ENCODE measurements around the gene KAZN. TPM values are rescaled to one million over a fixed set of nuclear protein-coding genes. Genes with fewer than 3 reads are reported as not detected.

Gene KAZN
- total RNA-seq, 3 donors from 2014 or later = 0.35 to 1.7 (median 1.2) TPM

- H3K27me3 Mint-ChIP-seq (ENCODE audit: low read depth) = peaks cover 8% of the 10 kb centered on the region
- peaks cover 19% of the 10 kb centered on the region for H3K9me3 Mint-ChIP-seq
- no peak overlapping the region for H3K4me3 Mint-ChIP-seq
- ATAC-seq = no peak
- no peaks in the 10 kb centered on the region for H3K36me3 Mint-ChIP-seq (ENCODE audit: insufficient read depth)
- no peaks in the 10 kb centered on the region for H3K4me1 Mint-ChIP-seq (ENCODE audit: low read depth)
- DNase-seq = no peak
Observed at GRCh38 chr1:14841456-14841855, 243.0 kb downstream of the KAZN start.

- H3K4me1 Mint-ChIP-seq (ENCODE audit: low read depth) = no peaks in the 10 kb centered on the region
- no peak for DNase-seq
- peaks cover 19% of the 10 kb centered on the region for H3K9me3 Mint-ChIP-seq
- H3K4me3 Mint-ChIP-seq = no peak overlapping the region
- no peak for ATAC-seq
- no peaks in the 10 kb centered on the region for H3K36me3 Mint-ChIP-seq (ENCODE audit: insufficient read depth)
- H3K27me3 Mint-ChIP-seq (ENCODE audit: low read depth) = peaks cover 8% of the 10 kb centered on the region
Observed at GRCh38 chr1:14841951-14842350, 243.5 kb downstream of the KAZN start.

- no peaks in the 10 kb centered on the region for H3K4me1 Mint-ChIP-seq (ENCODE audit: low read depth)
- no peaks in the 10 kb centered on the region for H3K36me3 Mint-ChIP-seq (ENCODE audit: insufficient read depth)
- peaks cover 8% of the 10 kb centered on the region for H3K27me3 Mint-ChIP-seq (ENCODE audit: low read depth)
- ATAC-seq (no peak), DNase-seq (no peak)
- peaks cover 19% of the 10 kb centered on the region for H3K9me3 Mint-ChIP-seq
- H3K4me3 Mint-ChIP-seq = no peak overlapping the region
Observed at GRCh38 chr1:14842361-14842760, 243.9 kb downstream of the KAZN start.

DNA sequence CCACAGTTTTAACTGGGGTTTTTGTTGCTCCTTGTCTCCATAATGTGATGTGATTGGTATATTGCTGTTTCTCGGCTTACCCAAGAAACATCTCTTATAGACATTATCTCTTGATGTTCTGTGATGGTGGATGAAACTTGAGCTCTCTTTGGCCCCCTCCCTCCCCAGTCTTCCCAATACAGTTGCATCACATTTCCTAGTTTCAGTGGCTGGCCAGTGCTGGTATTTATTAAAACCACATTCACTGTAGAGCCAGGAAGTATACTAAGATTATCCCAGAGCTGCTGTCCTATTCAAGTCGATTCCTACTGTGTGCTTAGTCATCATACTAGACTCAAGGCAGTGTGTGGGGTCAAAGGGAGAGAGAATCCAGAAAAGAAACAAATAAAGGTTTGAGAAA is 244.4 kb downstream of the KAZN start:
- DNase-seq (no peak), ATAC-seq (no peak)
- no peak overlapping the region for H3K4me3 Mint-ChIP-seq
- no peaks in the 10 kb centered on the region for H3K36me3 Mint-ChIP-seq (ENCODE audit: insufficient read depth)
- H3K9me3 Mint-ChIP-seq = peaks cover 19% of the 10 kb centered on the region
- peaks cover 8% of the 10 kb centered on the region for H3K27me3 Mint-ChIP-seq (ENCODE audit: low read depth)
- no peaks in the 10 kb centered on the region for H3K4me1 Mint-ChIP-seq (ENCODE audit: low read depth)

- H3K4me3 Mint-ChIP-seq = no peak overlapping the region
- H3K9me3 Mint-ChIP-seq = peaks cover 19% of the 10 kb centered on the region
Observed at GRCh38 chr1:14843525-14843924, 245.0 kb downstream of the KAZN start.

DNA sequence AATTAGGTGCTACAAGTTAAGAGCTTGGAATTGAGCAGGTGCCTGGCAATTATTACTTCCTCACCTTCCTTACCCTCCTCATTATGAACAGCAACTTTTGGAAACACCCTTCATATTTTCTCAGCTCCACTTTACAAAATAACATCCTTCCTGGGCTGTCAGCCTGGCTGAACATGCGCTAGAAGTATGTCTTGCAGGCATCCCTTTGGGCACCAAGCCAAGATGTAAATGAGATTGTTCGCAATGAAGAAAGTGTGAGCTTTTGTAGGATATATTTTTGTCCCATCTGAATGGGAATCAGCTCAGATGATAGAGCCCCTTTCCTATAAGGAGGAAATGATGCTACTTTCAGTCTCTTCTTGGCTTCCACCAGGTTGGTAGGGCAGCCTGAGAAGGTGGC is 245.9 kb downstream of the KAZN start:
- Mint-ChIP-seq H3K4me1 (ENCODE audit: low read depth) (no peaks in the 10 kb centered on the region), H3K9me3 (peaks cover 19% of the 10 kb centered on the region), H3K27me3 (ENCODE audit: low read depth) (peaks cover 8% of the 10 kb centered on the region), H3K4me3 (no peak overlapping the region), H3K36me3 (ENCODE audit: insufficient read depth) (no peaks in the 10 kb centered on the region)
- no peak for DNase-seq
- no peak for ATAC-seq

More at GRCh38 chr1:14843525-14843924, 245.0 kb downstream of the KAZN start:
- Mint-ChIP-seq H3K36me3 (ENCODE audit: insufficient read depth) (no peaks in the 10 kb centered on the region), H3K4me1 (ENCODE audit: low read depth) (no peaks in the 10 kb centered on the region), H3K27me3 (ENCODE audit: low read depth) (peaks cover 8% of the 10 kb centered on the region)
- DNase-seq (no peak), ATAC-seq (no peak)

GRCh38 chr1:14844923-14845617 is 246.6 kb downstream of the KAZN start:
- ATAC-seq = no peak
- H3K27me3 Mint-ChIP-seq (ENCODE audit: low read depth) = peaks cover 6% of the 10 kb centered on the region
- H3K4me1 Mint-ChIP-seq (ENCODE audit: low read depth) = no peaks in the 10 kb centered on the region
- peaks cover 19% of the 10 kb centered on the region for H3K9me3 Mint-ChIP-seq
- H3K4me3 Mint-ChIP-seq = no peak overlapping the region
- DNase-seq = no peak
- no peaks in the 10 kb centered on the region for H3K36me3 Mint-ChIP-seq (ENCODE audit: insufficient read depth)

- Mint-ChIP-seq H3K27me3 (ENCODE audit: low read depth) (peaks cover 6% of the 10 kb centered on the region), H3K4me3 (no peak overlapping the region), H3K9me3 (peaks cover 15% of the 10 kb centered on the region), H3K4me1 (ENCODE audit: low read depth) (no peaks in the 10 kb centered on the region), H3K36me3 (ENCODE audit: insufficient read depth) (no peaks in the 10 kb centered on the region)
- ATAC-seq (no peak), DNase-seq (no peak)
Observed at GRCh38 chr1:14845851-14846250, 247.4 kb downstream of the KAZN start.

GRCh38 chr1:14846688-14847087 is 248.2 kb downstream of the KAZN start:
- no peak for ATAC-seq
- DNase-seq = no peak
- H3K27me3 Mint-ChIP-seq (ENCODE audit: low read depth) = peaks cover 5% of the 10 kb centered on the region
- H3K4me1 Mint-ChIP-seq (ENCODE audit: low read depth) = no peaks in the 10 kb centered on the region
- no peak overlapping the region for H3K4me3 Mint-ChIP-seq
- no peaks in the 10 kb centered on the region for H3K36me3 Mint-ChIP-seq (ENCODE audit: insufficient read depth)
- peaks cover 11% of the 10 kb centered on the region for H3K9me3 Mint-ChIP-seq

DNA sequence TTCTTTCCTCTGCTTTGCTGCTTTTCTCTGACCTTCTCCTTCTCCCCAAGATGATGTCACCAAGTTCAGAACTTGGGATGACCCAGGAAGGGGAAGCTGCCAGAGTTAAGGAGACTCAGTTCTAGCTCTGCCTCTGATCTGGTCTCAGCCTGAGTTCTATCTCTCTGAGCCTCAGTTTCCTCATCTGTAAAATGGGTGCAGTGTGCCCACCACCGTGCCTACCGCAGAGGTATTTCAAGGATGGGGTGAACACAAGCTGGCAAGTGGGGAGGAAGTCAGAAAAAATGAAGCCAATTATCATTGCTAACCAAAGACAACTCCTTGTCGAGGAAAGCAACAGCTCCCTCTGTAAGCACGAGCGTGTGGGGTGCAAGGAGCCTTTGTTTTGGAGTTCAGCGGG is 249.7 kb downstream of the KAZN start:
- no peak for ATAC-seq
- peaks cover 3% of the 10 kb centered on the region for H3K9me3 Mint-ChIP-seq
- DNase-seq = no peak
- no peak overlapping the region for H3K4me3 Mint-ChIP-seq
- no peaks in the 10 kb centered on the region for H3K4me1 Mint-ChIP-seq (ENCODE audit: low read depth)
- H3K36me3 Mint-ChIP-seq (ENCODE audit: insufficient read depth) = no peaks in the 10 kb centered on the region
- H3K27me3 Mint-ChIP-seq (ENCODE audit: low read depth) = peaks cover 4% of the 10 kb centered on the region

GRCh38 chr1:14848625-14849024 is 250.1 kb downstream of the KAZN start:
- H3K4me1 Mint-ChIP-seq (ENCODE audit: low read depth) = no peaks in the 10 kb centered on the region
- H3K27me3 Mint-ChIP-seq (ENCODE audit: low read depth) = peaks cover 4% of the 10 kb centered on the region
- ATAC-seq = no peak
- no peak overlapping the region for H3K4me3 Mint-ChIP-seq
- H3K9me3 Mint-ChIP-seq = peaks cover 3% of the 10 kb centered on the region
- no peaks in the 10 kb centered on the region for H3K36me3 Mint-ChIP-seq (ENCODE audit: insufficient read depth)
- DNase-seq = no peak

DNA sequence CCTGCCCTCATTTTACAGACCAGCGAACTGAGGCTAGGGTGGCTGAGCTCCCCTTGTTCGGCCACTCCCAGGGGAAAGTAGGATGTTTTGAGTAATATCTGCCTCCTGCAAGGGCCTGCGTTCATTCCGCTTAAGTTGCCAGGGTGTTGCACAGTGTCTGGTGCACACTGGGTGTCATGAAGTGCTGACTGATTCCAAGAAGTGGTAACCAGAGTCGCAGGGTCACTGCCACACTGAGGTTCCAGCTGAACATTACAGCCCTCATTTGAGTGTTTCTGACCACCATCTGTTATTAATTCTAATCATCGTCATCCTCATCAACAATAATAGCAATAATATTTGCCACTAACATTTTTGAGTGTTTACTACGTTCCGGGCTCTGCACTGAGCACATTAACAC is 250.6 kb downstream of the KAZN start:
- no peak for ATAC-seq
- Mint-ChIP-seq H3K4me1 (ENCODE audit: low read depth) (no peaks in the 10 kb centered on the region), H3K27me3 (ENCODE audit: low read depth) (peaks cover 4% of the 10 kb centered on the region), H3K4me3 (no peak overlapping the region), H3K9me3 (peaks cover 3% of the 10 kb centered on the region), H3K36me3 (ENCODE audit: insufficient read depth) (no peaks in the 10 kb centered on the region)
- DNase-seq = no peak

GRCh38 chr1:14850563-14850962 is 252.1 kb downstream of the KAZN start:
- no peak for DNase-seq
- peaks cover 3% of the 10 kb centered on the region for H3K27me3 Mint-ChIP-seq (ENCODE audit: low read depth)

GRCh38 chr1:14851760-14852159 is 253.3 kb downstream of the KAZN start:
- no peaks in the 10 kb centered on the region for H3K9me3 Mint-ChIP-seq
- H3K36me3 Mint-ChIP-seq (ENCODE audit: insufficient read depth) = no peaks in the 10 kb centered on the region

More at GRCh38 chr1:14850563-14850962, 252.1 kb downstream of the KAZN start:
- no peak for ATAC-seq
- H3K9me3 Mint-ChIP-seq = peaks cover 1% of the 10 kb centered on the region
- H3K36me3 Mint-ChIP-seq (ENCODE audit: insufficient read depth) = no peaks in the 10 kb centered on the region
- H3K4me1 Mint-ChIP-seq (ENCODE audit: low read depth) = no peaks in the 10 kb centered on the region
- H3K4me3 Mint-ChIP-seq = no peak overlapping the region

DNA sequence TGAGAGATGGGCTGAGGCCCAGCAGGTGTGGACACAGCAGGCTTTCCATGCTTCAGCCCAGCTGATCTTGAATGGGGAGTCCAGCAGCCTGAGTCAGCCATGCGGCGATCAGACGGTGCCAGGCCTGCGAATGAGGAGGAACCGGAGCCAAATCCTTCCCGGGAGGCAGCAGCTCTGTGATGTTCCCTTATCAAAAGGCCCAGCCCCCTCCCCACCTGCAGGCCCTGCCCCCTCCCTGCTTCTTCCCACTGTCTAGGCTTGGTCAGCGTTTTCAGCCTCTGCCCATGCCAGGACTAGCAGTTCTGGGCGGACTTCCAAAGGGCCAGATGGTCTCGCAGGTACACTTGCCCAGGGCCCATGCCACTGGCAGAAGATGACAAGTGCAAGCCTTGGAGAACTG is 253.8 kb downstream of the KAZN start:
- ATAC-seq = no peak
- Mint-ChIP-seq H3K27me3 (ENCODE audit: low read depth) (peaks cover 2% of the 10 kb centered on the region), H3K9me3 (no peaks in the 10 kb centered on the region), H3K4me3 (no peak overlapping the region), H3K36me3 (ENCODE audit: insufficient read depth) (no peaks in the 10 kb centered on the region), H3K4me1 (ENCODE audit: low read depth) (no peaks in the 10 kb centered on the region)
- DNase-seq = no peak

More at GRCh38 chr1:14851760-14852159, 253.3 kb downstream of the KAZN start:
- no peak overlapping the region for H3K4me3 Mint-ChIP-seq
- H3K4me1 Mint-ChIP-seq (ENCODE audit: low read depth) = no peaks in the 10 kb centered on the region
- no peak for DNase-seq
- no peak for ATAC-seq
- peaks cover 2% of the 10 kb centered on the region for H3K27me3 Mint-ChIP-seq (ENCODE audit: low read depth)
